OCI-LY7 (cell line): ENCODE data around the gene RNGTT. TPM values are rescaled to one million over a fixed set of nuclear protein-coding genes. Genes with fewer than 3 reads are reported as not detected.
A peak's percentile ranks its signal among the peaks of the same experiment; 100 is the strongest.

Source experiments
- BruUV-seq: library from RNA; stranded (reverse); fragments of 400-500 nt; replicated peaks from 2 replicates; lab custom pipeline; 2021; lab: Mats Ljungman, UMichigan
- CTCF ChIA-PET: fragments of 300-600 bp; sonication (Branson Sonifier 250); formaldehyde crosslinking; loops from one replicate; lab custom pipeline; 2022; ENCODE audit warnings: antibody characterized with exemption; ENCODE audit not compliant: unreplicated experiment; lab: Charles Lee
- POLR2A ChIA-PET: fragments of 300-600 bp; sonication (Branson Sonifier 250); formaldehyde crosslinking; loops from one replicate; lab custom pipeline; 2022; ENCODE audit warnings: antibody characterized with exemption; lab: Charles Lee
- DNase-seq: peaks from one replicate; pipeline ENCODE4 v3.0.0-alpha.2; 2015; ENCODE audit warnings: low spot score
- H2AFZ ChIP-seq: fragments of 200-600 bp; sonication (generic), shearing (Covaris generic); 2 replicates; pipeline ENCODE4 v1.6.1; 2014; ENCODE audit warnings: mild to moderate bottlenecking, antibody characterized with exemption, low read length, moderate library complexity
- H3K27ac ChIP-seq: fragments of 200-600 bp; sonication (generic); 2 replicates; pipeline ENCODE4 v1.5.1; 2014; ENCODE audit warnings: mixed run types, low read depth, mild to moderate bottlenecking, moderate library complexity, low read length, inconsistent platforms; ENCODE audit not compliant: poor library complexity, severe bottlenecking
- H3K36me3 ChIP-seq: fragments of 200-600 bp; sonication (generic); 2 replicates; pipeline ENCODE4 v1.6.1; 2014; ENCODE audit warnings: mild to moderate bottlenecking, antibody characterized with exemption, low read length, moderate library complexity, mixed read lengths; ENCODE audit not compliant: insufficient read depth
- H3K4me1 ChIP-seq: fragments of 200-600 bp; sonication (generic); 2 replicates; pipeline ENCODE4 v1.5.1; 2014; ENCODE audit warnings: mild to moderate bottlenecking, low read length; ENCODE audit not compliant: insufficient read depth, poor library complexity, severe bottlenecking
- H3K4me2 ChIP-seq: fragments of 200-600 bp; sonication (generic); 2 replicates; pipeline ENCODE4 v1.6.1; 2014; ENCODE audit warnings: mild to moderate bottlenecking, low read length
- H3K4me3 ChIP-seq: fragments of 200-600 bp; sonication (generic); 2 replicates; pipeline ENCODE4 v1.5.1; 2014; ENCODE audit warnings: mild to moderate bottlenecking, low read depth, low read length; ENCODE audit not compliant: poor library complexity, severe bottlenecking
- H3K79me2 ChIP-seq: fragments of 200-600 bp; sonication (generic); 2 replicates; pipeline ENCODE4 v1.6.1; 2016; ENCODE audit warnings: low read depth, mild to moderate bottlenecking, low read length, moderate library complexity, mixed read lengths; ENCODE audit not compliant: insufficient read depth
- H3K9me2 ChIP-seq: fragments of 200-600 bp; sonication (generic); 2 replicates; pipeline ENCODE4 v1.6.1; 2016; ENCODE audit warnings: mild to moderate bottlenecking, low read length, mixed read lengths; ENCODE audit not compliant: insufficient read depth
- H3K9me3 ChIP-seq: fragments of 200-600 bp; sonication (generic); 2 replicates; pipeline ENCODE4 v1.6.1; 2014; ENCODE audit warnings: mild to moderate bottlenecking, mixed run types, low read length, mixed read lengths
- H4K20me1 ChIP-seq: fragments of 200-600 bp; sonication (generic); 2 replicates; pipeline ENCODE4 v1.6.1; 2014; ENCODE audit warnings: mild to moderate bottlenecking, antibody characterized with exemption, low read length, moderate library complexity, mixed read lengths; ENCODE audit not compliant: insufficient read depth
- EZH2phosphoT487 ChIP-seq: fragments of 200-600 bp; sonication (generic); IDR thresholded peaks from 2 replicates; pipeline ENCODE4 v1.6.1; 2018; ENCODE audit warnings: low read depth, borderline replicate concordance, mild to moderate bottlenecking, mixed run types, antibody characterized with exemption, low read length, moderate library complexity, mixed read lengths
- intact Hi-C: fragments of 100-400 bp; cut with micrococcal nuclease; formaldehyde crosslinking; loops from one replicate; pipeline ENCODE4 v1.10.0; 2022; ENCODE audit not compliant: unreplicated experiment
- total RNA-seq, 2 experiments: library from RNA; depleted of rRNA in 1 of 2; stranded (reverse); fragments of >200 nt in 1 of 2; shearing (Covaris generic) in 1 of 2; gene quantifications; 2 replicates each; pipeline ENCODE4 v1.2.3, GENCODE V29; 2014 to 2022
- TF ChIP-seq, protein P1 (sequence below): fragments of 200-600 bp; sonication (generic); conservative IDR thresholded peaks from 2 replicates; pipeline ENCODE4 v1.5.1; 2014; ENCODE audit warnings: mild to moderate bottlenecking, antibody characterized with exemption, low read length, moderate library complexity, mixed read lengths

The RNGTT gene
- total RNA-seq, 2 experiments from 2014 or later: 38.2 to 41.7 TPM

DNA sequence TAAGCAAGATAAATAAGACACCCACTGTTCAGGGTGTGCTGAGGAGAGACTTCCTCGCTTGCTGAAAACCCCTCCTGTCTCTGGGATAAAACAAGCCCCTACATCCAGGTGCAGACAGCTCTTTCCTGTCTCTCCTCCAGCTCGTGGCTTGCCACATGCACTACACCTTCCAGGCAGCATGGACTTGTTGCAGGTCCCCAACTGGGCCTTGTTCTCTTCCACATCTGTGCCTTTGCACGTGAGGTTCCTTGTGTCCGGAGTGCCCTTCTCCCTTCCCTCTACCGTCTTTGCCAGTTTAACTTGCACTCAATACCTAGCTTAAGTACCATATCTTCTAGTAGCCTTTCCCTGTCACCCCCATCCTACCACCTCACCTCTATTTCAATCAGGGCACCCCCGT is 397.6 kb downstream of the RNGTT start:
- peak; percentile 8 for DNase-seq
- BruUV-seq: no TSS peak
- CTCF ChIA-PET: no interaction called here
- peaks cover 3% of the 10 kb centered on the region for H3K36me3 ChIP-seq
- no peak overlapping the region for H3K4me3 ChIP-seq
- no peaks in the 10 kb centered on the region for H3K9me2 ChIP-seq
- H3K4me2 ChIP-seq: no peak overlapping the region
- no peak overlapping the region for H3K27ac ChIP-seq
- peaks cover 20% of the 10 kb centered on the region for H3K9me3 ChIP-seq
- H4K20me1 ChIP-seq: no peaks in the 10 kb centered on the region
- no peaks in the 10 kb centered on the region for H3K79me2 ChIP-seq
- intact Hi-C loops: no loop called here
- no peak overlapping the region for H2AFZ ChIP-seq
- POLR2A ChIA-PET: interaction anchor here (0.8 to 1.0 kb wide), 3 partner anchors 9 to 186 kb away, joined by 3 to 5 read pairs (median 3); no protein-coding TSS in a partner anchor
- TF ChIP-seq EZH2phosphoT487: no peak
- TF ChIP-seq, protein P1, sequence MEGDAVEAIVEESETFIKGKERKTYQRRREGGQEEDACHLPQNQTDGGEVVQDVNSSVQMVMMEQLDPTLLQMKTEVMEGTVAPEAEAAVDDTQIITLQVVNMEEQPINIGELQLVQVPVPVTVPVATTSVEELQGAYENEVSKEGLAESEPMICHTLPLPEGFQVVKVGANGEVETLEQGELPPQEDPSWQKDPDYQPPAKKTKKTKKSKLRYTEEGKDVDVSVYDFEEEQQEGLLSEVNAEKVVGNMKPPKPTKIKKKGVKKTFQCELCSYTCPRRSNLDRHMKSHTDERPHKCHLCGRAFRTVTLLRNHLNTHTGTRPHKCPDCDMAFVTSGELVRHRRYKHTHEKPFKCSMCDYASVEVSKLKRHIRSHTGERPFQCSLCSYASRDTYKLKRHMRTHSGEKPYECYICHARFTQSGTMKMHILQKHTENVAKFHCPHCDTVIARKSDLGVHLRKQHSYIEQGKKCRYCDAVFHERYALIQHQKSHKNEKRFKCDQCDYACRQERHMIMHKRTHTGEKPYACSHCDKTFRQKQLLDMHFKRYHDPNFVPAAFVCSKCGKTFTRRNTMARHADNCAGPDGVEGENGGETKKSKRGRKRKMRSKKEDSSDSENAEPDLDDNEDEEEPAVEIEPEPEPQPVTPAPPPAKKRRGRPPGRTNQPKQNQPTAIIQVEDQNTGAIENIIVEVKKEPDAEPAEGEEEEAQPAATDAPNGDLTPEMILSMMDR: no peak
- peaks cover 14% of the 10 kb centered on the region for H3K4me1 ChIP-seq

DNA sequence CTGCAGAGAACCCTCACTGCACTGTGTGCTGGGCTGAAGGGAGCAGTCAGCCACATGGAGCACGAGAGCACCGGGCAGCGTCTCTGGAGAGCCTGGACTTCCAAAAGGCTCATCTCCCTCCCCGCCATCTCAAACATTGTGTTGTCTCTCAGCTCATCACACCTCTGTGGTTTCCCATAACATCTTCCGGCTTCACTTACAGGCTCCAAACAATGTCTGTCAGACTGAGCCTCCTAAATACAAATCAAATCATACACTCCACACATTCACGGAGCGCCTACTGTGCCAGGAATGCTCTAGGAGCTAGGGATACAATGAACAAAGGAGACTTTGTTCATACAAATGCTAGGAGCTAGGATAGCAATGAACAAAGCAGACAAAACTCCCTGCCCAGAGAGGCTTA is 398.0 kb downstream of the RNGTT start:
- Histone ChIP-seq H3K79me2 (no peaks in the 10 kb centered on the region), H3K9me2 (no peaks in the 10 kb centered on the region), H4K20me1 (no peaks in the 10 kb centered on the region), H3K36me3 (peaks cover 3% of the 10 kb centered on the region), H3K9me3 (peaks cover 20% of the 10 kb centered on the region), H3K27ac (no peak overlapping the region), H3K4me2 (no peak overlapping the region), H3K4me3 (no peak overlapping the region), H3K4me1 (peaks cover 14% of the 10 kb centered on the region), H2AFZ (no peak overlapping the region)
- POLR2A ChIA-PET: interaction anchor here (0.8 to 1.0 kb wide), 3 partner anchors 9 to 186 kb away, joined by 3 to 5 read pairs (median 3); no protein-coding TSS in a partner anchor
- CTCF ChIA-PET: no interaction called here
- TF ChIP-seq, protein P1: no peak
- no peak for TF ChIP-seq EZH2phosphoT487
- DNase-seq: no peak
- intact Hi-C loops: no loop called here
- no TSS peak for BruUV-seq

DNA sequence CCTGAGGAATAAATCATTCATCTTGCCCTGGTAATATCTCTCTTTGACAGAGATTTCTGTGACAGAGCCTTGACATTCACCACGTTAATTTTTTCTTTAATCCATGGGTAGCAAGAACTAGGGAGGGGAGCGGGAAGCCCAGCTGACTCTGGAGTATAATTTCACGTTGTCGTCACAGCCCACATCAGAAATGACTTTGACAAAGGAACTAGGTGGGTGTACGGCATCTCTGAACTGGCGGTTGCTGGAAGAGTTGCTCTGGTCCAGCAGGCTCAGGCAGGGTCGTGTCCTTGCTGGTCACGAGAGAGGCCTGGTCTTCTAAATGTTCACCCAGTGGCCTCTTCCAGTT is 400.2 kb downstream of the RNGTT start:
- H4K20me1 ChIP-seq: no peaks in the 10 kb centered on the region

More for the DNA sequence above, 400.2 kb downstream of the RNGTT start:
- Histone ChIP-seq H3K79me2 (no peaks in the 10 kb centered on the region), H2AFZ (no peak overlapping the region), H3K9me2 (no peaks in the 10 kb centered on the region), H3K4me2 (no peak overlapping the region), H3K27ac (no peak overlapping the region), H3K4me1 (peaks cover 14% of the 10 kb centered on the region), H3K4me3 (no peak overlapping the region), H3K9me3 (no peaks in the 10 kb centered on the region), H3K36me3 (no peaks in the 10 kb centered on the region)
- CTCF ChIA-PET: no interaction called here
- no peak for TF ChIP-seq EZH2phosphoT487
- TF ChIP-seq, protein P1: no peak
- DNase-seq: no peak
- BruUV-seq: no TSS peak
- POLR2A ChIA-PET: no interaction called here
- intact Hi-C loops: no loop called here
